ENCODE results near the gene NRG2. TPM values are rescaled to one million over a fixed set of nuclear protein-coding genes. Genes with fewer than 3 reads are reported as not detected.

Gene NRG2
- total and polyA plus RNA-seq, 9 donors, result 2.6 to 32.6 (median 19.3) TPM

GRCh38 chr5:139930406-139930805 is 112.7 kb downstream of the NRG2 start:
- Histone ChIP-seq H3K4me3 (no peak overlapping the region), H3K4me1 (ENCODE audit: insufficient read depth) (no peaks in the 10 kb centered on the region), H3K9me3 (no peaks in the 10 kb centered on the region), H3K27ac (no peak overlapping the region), H3K36me3 (no peaks in the 10 kb centered on the region), H3K27me3 (no peaks in the 10 kb centered on the region)
- TF ChIP-seq POLR2A (IDR thresholded peaks at IDR 0.05), result no peak
- no peak for TF ChIP-seq EP300 (IDR thresholded peaks at IDR 0.05)
- no peak for TF ChIP-seq CTCF (IDR thresholded peaks at IDR 0.05)
- intact Hi-C loops (cut with DNase I), result no loop called here
- 84 to 95% (median 93%) methylated on average over 2 of the region's 2 CpGs for WGBS, 3 donors
- DNase-seq, result no peak

- peaks cover 2% of the 10 kb centered on the region for H3K4me1 ChIP-seq (ENCODE audit: insufficient read depth)
- DNase-seq, result no peak
- intact Hi-C loops (cut with DNase I), result no loop called here
- no peak overlapping the region for H3K27ac ChIP-seq
- H3K4me3 ChIP-seq, result no peak overlapping the region
- no peaks in the 10 kb centered on the region for H3K36me3 ChIP-seq
- no peaks in the 10 kb centered on the region for H3K27me3 ChIP-seq
- H3K9me3 ChIP-seq, result no peaks in the 10 kb centered on the region
- 92 to 95% (median 93%) methylated on average over 3 of the region's 3 CpGs for WGBS, 3 donors
- no peak for TF ChIP-seq CTCF (IDR thresholded peaks at IDR 0.05)
- TF ChIP-seq POLR2A (IDR thresholded peaks at IDR 0.05), result no peak
- TF ChIP-seq EP300 (IDR thresholded peaks at IDR 0.05), result no peak
Observed at GRCh38 chr5:139926797-139927503, 116.1 kb downstream of the NRG2 start.

GRCh38 chr5:139925650-139926640 is 117.2 kb downstream of the NRG2 start:
- DNase-seq, result no peak
- H3K4me3 ChIP-seq, result no peak overlapping the region
- H3K36me3 ChIP-seq, result no peaks in the 10 kb centered on the region
- intact Hi-C loops (cut with DNase I), result no loop called here
- no peak for TF ChIP-seq POLR2A (IDR thresholded peaks at IDR 0.05)
- no peak for TF ChIP-seq EP300 (IDR thresholded peaks at IDR 0.05)
- TF ChIP-seq CTCF (IDR thresholded peaks at IDR 0.05), result no peak
- H3K27me3 ChIP-seq, result no peaks in the 10 kb centered on the region
- H3K4me1 ChIP-seq (ENCODE audit: insufficient read depth), result peaks cover 2% of the 10 kb centered on the region
- WGBS, 3 donors, result 86 to 92% (median 88%) methylated on average over 9 of the region's 9 CpGs
- no peaks in the 10 kb centered on the region for H3K9me3 ChIP-seq
- no peak overlapping the region for H3K27ac ChIP-seq

- Histone ChIP-seq H3K4me1 (ENCODE audit: insufficient read depth) (peaks cover 2% of the 10 kb centered on the region), H3K36me3 (no peaks in the 10 kb centered on the region), H3K9me3 (no peaks in the 10 kb centered on the region), H3K27ac (no peak overlapping the region), H3K4me3 (no peak overlapping the region), H3K27me3 (no peaks in the 10 kb centered on the region)
- intact Hi-C loops (cut with DNase I), result no loop called here
- 93 to 96% (median 94%) methylated on average over 6 of the region's 6 CpGs for WGBS, 3 donors
- TF ChIP-seq EP300 (IDR thresholded peaks at IDR 0.05) (no peak), POLR2A (IDR thresholded peaks at IDR 0.05) (no peak), CTCF (IDR thresholded peaks at IDR 0.05) (no peak)
- DNase-seq, result no peak
Observed at GRCh38 chr5:139925216-139925562, 117.9 kb downstream of the NRG2 start.

Measured in ovary (tissue), 9 donors.